HG02623 (cell line): Measurements from ENCODE around the gene ETS1.

Source experiments
- ATAC-seq: cut with Tn5 transposase; IDR thresholded peaks from one replicate; pipeline ENCODE4 v1.9.1; 2021; ENCODE audit warnings: moderate library complexity; ENCODE audit not compliant: unreplicated experiment

Gene ETS1

DNA sequence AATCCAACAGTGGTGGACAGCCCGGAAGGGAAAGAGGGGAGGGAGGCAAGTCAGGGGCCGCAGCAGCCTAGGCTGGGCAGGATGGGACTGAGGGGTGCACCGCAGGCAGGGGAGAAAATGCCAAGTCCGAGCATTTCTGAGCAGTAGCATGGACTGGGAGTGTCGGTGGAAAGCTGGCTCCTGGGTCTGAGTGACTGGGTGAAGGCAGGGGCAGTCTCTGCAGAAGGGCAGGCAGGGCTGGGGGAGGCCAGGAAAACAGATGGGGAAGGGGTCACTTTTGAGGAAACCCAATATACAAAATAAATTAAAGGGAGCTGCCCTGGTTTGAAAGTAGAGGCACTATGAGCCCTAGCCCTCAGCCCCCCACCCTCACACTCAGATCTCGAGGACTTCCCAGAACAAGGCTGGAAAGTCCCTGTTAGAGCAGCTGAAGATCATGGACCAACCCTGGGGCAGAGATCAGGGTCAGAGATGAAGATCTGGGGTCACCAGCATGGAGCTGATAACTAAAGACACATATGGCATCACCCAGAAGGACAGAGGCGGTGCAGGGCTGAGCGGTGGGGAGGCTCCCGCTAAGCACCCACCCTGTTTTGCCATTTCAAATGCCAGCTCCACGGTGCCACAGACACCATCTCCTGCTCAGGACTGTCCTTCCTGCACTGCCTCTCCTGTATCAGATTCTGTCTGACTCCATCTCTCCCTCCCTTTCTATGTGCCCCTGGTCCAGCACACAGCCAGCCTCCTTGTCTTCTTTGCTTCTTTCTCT, 32.4 kb upstream of the ETS1 start:
- ATAC-seq: no peak

DNA sequence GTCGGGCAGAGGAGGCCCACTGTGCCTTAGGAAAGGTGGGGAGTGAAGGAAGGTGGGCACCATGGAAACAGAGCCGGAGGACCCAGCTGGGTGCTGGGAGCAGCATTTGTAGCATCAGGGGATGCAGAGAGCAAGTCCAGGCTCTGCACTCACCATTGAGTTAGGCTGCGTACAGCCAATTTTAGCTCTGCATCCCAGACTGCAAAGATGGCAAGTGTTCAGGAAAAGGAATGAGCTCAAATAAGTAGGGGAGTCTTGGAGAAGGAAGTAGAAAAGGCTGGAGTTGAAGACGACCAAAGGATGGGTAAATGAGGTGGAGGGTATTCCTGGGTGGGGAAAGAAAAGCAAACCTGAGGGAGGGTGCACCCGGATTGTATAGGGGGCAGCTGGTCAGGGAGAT, 31.6 kb upstream of the ETS1 start:
- ATAC-seq: no peak

DNA sequence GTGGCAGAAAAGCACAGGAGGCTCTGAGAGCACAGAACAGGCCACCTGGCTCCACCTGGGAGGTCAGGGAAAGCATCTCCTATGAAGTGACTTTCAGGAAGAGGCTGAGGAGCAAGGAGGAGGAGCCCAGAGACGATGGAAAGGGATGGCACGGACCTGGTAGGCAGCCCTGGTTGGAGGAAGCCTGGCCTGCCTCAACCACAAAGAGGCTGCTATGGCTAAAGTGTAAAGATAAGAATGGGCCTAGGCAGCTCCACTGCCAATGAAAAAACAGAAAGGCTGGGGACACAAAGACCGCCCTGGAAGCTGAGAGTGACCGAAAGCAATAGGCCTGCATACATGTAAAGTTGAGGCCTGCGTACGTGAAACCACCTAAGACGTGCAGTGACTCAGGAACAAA, 31.2 kb upstream of the ETS1 start:
- ATAC-seq: no peak

DNA sequence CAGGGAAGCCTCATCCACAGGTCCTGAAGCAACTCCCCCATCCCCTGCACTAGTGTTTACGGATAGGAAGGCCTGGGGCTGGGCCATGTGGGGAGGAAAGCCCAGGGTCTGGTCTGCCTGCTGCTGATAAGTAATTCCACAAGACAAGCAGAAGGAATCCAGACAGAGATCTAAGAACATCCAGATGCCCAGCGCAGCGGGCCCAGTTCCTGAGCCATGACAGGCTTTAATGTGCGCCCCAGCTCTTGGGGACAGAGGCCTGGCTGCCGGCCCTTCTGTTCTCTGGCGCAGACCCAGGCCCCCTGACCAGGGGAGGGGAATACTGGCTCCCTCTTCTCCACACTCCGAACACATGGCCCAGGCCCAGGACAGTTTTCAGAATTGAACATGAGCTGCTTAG, 28.8 kb upstream of the ETS1 start:
- no peak for ATAC-seq

DNA sequence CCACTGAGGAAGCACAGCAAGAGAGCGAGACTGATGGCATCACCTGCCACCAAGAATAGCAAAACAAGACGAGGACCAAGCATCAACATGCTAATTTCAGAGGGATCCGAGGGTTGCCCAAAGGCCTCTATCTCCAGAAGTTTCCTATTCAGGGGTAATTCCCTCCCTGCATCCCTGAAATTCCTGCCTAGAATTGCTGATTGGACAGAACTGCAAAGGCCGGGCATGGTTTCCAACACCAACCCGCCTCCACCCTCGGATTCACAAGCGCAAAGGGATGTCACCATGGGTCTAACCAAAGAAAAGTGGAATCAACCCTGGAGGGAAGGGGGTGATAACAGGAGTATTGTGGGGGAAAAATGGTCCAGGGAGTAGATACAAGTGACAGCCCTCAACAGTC, 28.3 kb upstream of the ETS1 start:
- ATAC-seq: no peak

DNA sequence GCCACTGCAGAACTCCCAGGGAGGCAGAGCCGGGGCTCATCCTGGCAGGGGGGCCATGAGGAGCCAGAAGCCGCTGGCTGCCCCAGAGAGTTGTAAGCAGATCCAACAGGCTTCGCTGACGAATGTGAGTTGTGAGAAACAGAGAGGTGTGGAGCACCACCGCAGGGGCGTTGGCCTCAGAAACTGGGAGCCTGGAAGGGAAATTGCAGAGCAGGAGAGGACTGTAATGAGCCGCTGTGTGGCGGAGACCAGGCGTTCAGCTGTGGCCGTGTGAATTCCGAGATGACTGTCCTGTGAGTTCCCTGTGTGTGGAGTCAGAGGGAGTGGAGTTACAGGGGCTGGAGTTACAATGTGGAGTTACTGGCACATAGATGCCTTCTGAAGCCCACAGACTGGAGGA, 27.7 kb upstream of the ETS1 start:
- ATAC-seq: no peak

DNA sequence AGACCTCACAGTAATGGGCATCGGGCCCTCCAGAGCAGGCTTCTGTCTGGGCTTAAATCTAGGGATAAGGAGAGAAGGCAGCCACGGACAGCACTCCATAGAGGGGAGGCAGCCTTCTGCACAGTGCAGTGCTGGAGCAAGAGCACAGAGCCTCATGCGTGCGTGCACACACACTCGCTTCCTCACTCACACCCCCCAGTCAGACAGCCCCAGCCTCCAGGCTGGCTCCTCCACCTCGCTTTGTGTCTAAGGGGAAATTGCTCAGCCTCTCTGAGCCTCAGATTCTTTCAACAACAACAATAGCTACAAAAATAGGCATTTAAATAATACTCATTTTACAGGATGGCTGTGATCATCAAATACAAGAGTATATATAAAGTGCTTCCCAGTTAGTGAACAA, 26.7 kb upstream of the ETS1 start:
- ATAC-seq: no peak

DNA sequence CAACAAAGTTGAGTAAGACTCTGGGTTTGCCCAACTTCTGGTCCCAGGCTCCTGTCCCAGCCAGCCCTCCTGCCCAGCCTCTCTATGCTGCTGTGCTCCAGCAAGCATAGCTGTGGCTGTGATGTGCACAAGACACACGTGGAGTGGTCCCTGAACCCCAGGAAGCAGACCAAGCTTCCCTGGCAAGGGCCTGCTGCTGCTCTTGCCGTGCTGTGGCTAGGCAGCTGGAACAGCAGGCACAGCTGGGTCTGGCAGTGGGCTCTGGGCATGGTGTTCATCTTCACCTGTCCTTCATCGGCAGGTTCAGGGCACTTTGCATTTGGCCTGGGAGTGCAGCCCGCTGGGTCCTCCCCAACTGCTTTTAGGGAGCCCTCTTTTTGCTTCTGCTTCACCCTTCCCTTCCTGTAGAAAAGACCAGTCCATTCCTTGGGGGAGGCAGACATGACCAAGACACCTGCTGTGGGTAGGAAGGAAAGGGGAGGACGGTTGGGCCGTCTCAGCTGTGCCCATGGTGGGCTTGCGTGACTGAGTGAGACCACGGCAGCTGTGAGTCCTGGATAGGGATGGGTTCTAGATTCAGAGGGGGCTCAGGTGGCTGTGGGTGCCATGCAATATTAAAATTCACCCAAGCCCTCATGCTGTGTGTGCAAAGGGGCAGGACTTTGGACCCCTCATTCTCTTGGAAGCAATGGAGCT, 26.1 kb upstream of the ETS1 start:
- no peak for ATAC-seq

DNA sequence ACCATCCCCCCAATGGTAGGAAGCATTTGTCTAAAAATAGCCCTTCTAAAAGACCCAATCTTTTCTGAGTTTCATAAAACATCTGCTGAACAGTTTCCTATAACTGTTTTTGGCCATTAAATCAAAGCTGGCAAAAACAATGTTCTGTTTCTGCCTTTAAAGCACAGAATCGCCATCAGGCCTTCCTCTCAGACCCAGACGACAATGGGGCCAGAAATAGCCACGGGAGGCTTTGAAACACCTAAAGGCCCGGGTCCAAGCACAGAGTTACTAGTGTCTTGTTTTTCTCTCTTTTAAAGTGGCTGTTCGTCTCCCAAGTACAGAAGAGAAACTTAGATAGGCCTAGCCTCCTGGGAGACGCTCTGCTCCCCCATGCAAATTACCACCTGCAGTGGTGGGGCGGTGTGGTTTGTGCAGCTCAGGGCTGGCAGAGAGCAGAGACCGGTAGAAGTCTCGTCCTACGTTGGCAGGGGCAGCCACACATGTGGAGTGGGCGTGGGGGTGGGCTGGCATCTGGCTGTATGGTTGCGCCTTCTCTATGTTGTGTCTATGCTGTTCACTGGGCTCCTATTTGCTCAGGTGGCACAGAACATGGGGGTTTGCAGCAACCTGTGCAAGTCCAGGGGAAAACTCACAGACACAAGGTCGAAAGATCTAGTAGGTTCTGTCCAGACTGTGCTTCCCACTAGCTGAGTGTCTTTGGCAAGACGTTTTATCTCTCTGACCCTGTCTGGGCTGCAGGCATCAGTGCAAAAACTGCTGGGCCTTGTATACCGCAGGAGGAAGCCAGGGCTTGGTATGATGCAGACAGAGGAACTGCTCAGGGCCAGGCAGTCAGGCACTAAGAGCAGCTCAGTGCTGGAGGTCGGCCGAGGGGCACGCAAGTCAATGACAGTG, 23.6 kb upstream of the ETS1 start:
- peak; percentile 95 for ATAC-seq

DNA sequence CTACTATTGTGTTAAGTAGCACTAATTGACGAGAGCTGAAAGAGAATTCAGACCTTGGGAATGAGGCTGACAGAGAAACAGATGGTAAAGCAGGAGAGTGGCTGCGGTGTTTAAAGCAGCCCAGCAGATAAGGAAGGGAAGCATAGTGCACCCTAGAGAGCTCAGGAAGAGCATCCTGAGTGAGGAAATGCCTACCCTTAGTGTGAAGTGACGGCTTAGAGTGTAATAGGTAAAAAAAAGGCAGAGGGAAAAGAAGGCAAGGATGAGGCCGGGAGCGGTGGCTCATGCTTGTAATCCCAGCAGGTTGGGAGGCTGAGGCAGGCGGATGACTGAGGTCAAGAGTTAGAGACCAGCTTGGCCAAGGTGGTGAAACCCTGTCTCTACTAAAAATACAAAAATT, 22.4 kb upstream of the ETS1 start:
- ATAC-seq: no peak

DNA sequence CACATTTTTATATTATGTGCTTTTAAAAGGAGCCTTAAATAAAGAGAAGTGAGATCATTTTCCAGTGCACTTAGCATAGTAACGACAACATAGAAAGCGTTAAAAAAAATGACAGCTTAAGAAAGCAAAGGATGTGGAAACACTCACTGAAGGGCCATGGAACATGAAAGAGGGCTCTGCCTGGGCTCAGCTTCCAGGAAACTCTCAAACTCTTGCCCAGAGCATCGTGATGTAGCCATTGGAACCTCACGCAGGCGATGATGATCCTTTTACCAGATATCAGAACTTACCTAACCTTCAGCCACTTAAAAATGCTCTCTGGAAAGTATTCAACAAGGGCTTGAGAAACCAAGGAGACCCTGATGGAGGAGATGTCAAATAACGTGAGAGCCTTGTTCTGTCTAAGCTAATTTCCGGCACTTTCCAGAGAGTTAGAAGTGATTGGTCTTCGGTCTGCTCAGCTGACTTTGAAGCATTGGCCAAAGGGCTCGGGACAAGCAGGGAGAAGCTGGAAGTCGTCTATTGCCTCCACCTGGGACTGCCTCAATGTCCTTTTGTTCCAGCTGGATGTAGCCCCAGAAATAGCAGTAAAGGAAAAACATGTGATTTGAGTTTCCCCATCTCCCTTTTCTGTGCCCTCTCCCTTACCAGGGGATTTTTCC, 21.5 kb upstream of the ETS1 start:
- ATAC-seq: no peak

DNA sequence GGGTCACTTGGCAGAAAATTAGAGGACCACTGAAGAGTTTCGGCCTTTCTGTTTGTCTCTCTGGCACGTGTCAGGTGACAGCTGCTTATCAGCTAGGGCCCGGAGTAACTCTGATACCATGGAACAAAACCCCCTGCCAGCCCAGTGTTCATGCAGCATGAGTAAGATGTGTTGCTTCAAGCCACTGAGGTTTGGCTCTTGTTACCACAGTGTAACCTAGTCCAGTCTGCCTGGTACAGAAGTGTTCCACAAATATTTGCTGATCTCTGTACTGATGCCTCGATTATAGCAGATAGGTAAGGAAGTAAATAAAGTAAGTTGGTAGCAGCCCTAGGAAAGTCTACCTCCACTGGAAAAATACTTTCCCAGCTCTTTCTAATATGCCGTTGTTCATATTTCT, 20.5 kb upstream of the ETS1 start:
- ATAC-seq: no peak

DNA sequence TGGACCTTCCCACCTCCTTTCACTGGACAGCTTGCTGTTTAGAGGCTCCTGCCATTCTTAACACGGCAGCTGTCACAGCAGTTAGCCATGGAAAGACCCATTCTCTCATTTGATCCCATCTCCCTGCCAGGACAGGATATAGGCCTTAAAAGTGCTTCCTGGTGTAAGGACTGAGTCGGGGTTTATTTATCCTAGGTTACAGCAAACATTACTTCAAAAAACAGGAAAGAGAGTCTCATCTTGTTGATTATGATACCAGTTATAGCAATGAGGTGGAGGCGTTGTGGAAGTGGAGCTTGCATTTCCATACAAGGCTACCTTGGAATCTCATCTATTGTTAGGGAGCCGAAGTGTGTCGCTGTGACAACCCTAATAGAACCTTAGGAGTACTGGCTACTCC, 17.4 kb upstream of the ETS1 start:
- ATAC-seq: no peak

DNA sequence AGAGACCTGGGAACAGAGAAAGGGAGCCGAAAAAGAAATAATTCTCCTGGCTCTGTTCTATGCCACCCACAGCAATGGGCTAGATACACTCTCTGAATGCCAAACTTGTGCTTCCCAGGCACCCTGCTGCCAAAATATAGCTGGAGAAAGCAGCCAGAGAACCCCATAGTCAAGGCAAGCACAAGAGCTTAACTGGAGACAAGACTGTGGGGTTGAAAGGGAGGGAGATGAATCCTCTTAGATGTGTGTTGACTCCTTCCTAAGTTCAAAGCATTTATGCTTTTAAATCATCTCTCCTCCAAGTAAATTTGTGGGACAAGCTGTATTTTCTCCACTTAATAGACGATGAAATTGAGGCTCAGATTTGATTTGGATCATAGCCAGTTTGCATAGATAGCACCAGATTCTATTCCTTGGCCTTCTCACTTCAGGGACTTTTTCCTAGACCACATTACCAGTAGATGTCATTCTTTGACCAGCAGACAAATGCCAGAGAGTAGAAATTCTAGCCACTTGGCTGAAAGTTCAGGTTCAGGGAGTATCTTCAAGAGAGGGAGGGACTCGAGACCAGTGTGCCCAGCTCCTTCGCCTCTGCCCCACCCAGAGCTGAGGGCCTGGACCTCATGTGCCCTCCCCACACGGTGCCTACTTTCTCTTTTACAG, 16.5 kb upstream of the ETS1 start:
- no peak for ATAC-seq

DNA sequence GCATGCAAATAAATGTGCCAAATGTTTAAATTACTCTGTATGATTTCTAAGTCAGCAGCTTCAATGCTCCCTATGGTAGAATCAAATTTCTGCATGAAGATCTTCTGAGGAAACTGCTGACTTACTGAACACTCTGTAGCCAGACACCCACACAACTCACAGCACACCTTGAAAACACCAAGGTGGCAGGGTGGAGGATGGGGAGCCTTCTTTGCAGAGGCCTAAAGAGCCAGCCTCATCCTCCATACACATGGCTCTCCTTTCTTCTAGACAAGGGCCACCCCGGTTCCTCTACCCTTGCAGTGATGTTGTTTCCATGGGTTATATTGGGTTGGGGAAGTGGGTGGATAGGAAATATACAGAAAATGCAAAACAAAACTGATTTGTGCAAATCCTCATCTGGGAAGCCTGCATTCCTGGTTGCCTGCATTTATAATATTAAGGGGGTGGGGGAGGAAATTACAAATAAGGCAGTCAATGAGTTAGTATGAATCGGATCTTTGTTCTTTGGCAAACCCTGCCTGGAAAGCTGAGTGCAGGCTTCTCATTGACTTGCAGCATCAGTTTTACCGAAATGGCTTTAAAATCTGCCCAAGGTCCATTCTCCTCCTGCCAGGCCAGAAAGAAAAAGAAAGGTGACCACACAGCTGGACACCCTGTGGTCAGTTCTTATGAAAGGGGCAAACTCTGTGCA, 15.8 kb upstream of the ETS1 start:
- ATAC-seq: no peak

DNA sequence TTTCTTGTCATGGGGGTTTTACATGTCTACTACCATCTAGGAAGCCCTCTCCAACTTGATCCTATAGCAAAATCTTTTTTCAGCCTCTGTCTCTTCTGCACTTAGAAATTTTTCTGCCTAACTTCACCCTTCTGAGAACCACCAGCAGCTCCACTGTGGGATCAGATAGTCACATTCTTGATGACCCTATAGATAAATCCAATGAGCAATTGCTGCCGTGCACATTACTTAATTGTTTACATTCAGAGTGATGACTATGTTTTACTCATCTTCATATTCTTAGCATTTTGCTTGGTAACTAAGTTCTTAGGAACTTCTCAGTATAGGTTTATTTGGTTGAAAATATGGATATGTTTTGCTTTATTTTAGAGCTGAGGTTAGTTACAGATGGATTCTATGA, 12.4 kb upstream of the ETS1 start:
- ATAC-seq: no peak

DNA sequence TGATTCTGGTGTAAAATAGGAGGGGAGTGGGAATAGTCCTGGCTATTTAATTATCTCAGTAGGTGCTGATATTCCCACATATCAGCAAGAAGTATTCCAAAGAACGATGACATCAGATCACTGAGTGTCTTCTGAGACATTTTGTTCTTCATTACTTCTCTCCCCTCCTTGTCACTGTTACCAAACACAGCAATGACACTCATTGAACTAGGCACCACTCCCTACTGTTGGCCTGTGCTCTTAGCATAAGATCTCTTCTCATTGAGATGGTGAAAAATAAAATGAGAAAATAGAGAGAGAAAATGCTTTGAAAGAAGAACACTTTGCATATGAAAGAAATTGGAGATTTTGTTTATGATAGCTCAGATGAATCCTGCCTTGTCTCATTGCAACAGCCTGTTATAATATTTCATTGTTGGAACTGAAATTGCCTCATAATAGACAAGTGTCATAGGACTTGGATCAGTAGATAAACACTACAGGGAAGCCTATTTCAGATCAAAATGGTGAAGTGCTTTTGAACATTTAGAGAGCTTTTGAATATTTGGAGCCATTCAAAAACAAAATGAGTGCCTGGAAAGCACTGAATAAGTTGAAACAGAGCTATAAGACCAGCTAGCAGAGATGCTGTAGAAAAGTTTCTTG, 11.3 kb upstream of the ETS1 start:
- ATAC-seq: no peak

DNA sequence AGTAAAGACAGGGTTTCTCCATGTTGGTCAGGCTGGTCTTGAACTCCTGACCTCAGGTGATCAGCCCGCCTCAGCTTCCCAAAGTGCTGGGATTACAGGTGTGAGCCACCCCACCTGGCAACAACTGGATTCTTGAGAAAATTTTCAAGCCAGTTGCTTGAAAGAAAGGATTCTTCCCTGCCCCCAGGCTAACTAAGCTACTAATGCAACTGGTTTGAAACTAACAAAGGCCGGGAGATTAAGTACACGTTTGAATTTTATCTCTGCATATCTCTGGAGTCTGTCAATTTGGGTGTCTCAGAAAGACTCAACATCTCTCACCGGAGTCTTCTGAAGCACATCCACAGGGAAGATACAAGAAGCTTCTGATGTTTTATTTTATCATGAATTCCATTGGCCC, 10.7 kb upstream of the ETS1 start:
- ATAC-seq: no peak

DNA sequence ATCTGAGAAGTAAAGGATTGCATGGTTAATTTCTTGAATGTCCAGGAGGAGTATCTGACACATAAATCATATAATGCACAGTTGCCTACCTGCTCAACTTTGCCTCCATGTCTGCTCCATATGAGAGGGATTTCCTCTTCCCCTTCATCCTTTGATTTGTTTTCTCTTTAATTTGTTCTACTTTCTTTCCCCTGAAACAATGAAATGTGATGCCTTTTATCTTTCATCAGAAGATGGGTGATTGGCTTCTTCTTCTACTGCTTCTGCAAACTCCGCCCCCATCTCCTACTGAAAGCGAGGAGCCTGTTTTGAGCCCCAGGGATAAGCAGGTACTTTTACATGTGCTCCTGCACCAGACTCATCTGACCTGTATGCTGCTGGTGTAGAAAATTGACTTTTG, 9.9 kb upstream of the ETS1 start:
- ATAC-seq: no peak

DNA sequence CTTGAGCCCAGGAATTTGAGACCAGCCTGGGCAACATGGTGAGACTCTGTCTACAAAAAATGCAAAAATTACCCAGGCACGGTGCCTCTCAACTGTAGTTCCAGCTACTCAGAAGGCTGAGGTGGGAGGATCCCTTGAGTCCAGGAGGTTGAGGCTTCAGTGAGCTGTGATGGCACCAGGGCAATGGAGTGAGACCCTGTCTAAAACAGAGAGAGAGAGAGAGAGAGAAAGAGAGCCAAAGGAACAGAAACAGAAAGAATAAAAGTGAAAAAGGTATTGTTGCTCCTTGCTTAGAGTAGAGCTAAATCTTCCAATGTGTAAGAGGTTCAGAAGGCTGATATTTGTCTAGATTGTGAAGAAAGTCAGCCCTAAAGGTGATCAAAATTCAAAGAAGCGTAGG, 8.9 kb upstream of the ETS1 start:
- no peak for ATAC-seq
